SK-N-SH (cell line): ENCODE data around the gene COX5B. TPM values are rescaled to one million over a fixed set of nuclear protein-coding genes. Genes with fewer than 3 reads are reported as not detected.
"Not testable (repeated sequence)": the region's sequence is repeated elsewhere in the genome, so short reads cannot be mapped to it uniquely, and the experiment has no call there.

Experiments
- CTCF ChIA-PET: fragments of 300-600, 350-600 bp; formaldehyde crosslinking; extraction: SDS; loops from one replicate; lab custom pipeline; 2021; lab: Yijun Ruan, JAX
- POLR2A ChIA-PET: fragments of 350-600 bp; sonication (Branson Sonifier 250); formaldehyde crosslinking; extraction: SDS; loops from one replicate; lab custom pipeline; 2020; ENCODE audit warnings: antibody characterized with exemption, inconsistent platforms; lab: Yijun Ruan, JAX
- DNase-seq: peaks from one replicate; pipeline ENCODE4 v3.0.0; 2012
- H2AFZ ChIP-seq: fragments of 200-600 bp; sonication (generic); 2 replicates; pipeline ENCODE4 v1.8.1; 2016; ENCODE audit warnings: antibody characterized with exemption, mild to moderate bottlenecking, low read depth
- H3F3A ChIP-seq: fragments of 200-600 bp; sonication (generic); replicated peaks from 2 replicates; pipeline ENCODE3; 2016; ENCODE audit warnings: antibody characterized with exemption, mild to moderate bottlenecking; ENCODE audit not compliant: insufficient read depth
- H3K27ac ChIP-seq, 2 experiments: fragments of 200-500 bp in 1 of 2; fragments of 200-600 bp in 1 of 2; sonication (Bioruptor generic) in 1 of 2; sonication (generic), shearing (Covaris generic) in 1 of 2; 2 replicates each; pipeline versions ENCODE4 v1.5.1 to v1.6.1; 2014 to 2016; ENCODE audit warnings: low read depth in 2 of 2, inconsistent platforms in 1 of 2, low read length in 1 of 2, mild to moderate bottlenecking in 1 of 2, mixed read lengths in 1 of 2
- H3K27me3 ChIP-seq: fragments of 200-600 bp; sonication (generic), shearing (Covaris generic); 2 replicates; pipeline ENCODE4 v1.6.1; 2016; ENCODE audit warnings: mixed run types; ENCODE audit not compliant: insufficient read depth
- H3K36me3 ChIP-seq, 2 experiments: fragments of 200-500 bp in 1 of 2; fragments of 200-600 bp in 1 of 2; sonication (Bioruptor generic) in 1 of 2; sonication (generic) in 1 of 2; replicated peaks in 1 of 2; 2 replicates each; pipeline versions ENCODE3 to v1.5.1; 2014 to 2016; ENCODE audit warnings: low read length in 1 of 2, mild to moderate bottlenecking in 1 of 2; ENCODE audit not compliant: insufficient read depth in 2 of 2, control insufficient read depth in 1 of 2
- H3K4me1 ChIP-seq, 2 experiments: fragments of 200-500 bp in 1 of 2; fragments of 200-600 bp in 1 of 2; sonication (Bioruptor generic) in 1 of 2; sonication (generic), shearing (Covaris generic) in 1 of 2; 2 replicates each; pipeline versions ENCODE4 v1.5.1 to v1.6.1; 2014 to 2016; ENCODE audit warnings: low read depth in 1 of 2, low read length in 1 of 2, mixed run types in 1 of 2; ENCODE audit not compliant: insufficient read depth in 2 of 2, control insufficient read depth in 1 of 2
- H3K4me2 ChIP-seq: fragments of 200-600 bp; sonication (generic), shearing (Covaris generic); 2 replicates; pipeline ENCODE4 v1.6.1; 2017; ENCODE audit warnings: mixed run types
- H3K4me3 ChIP-seq, 2 experiments: fragments of 200-500 bp in 1 of 2; fragments of 200-600 bp in 1 of 2; sonication (Bioruptor generic) in 1 of 2; sonication (generic), shearing (Covaris generic) in 1 of 2; 2 replicates each; pipeline versions ENCODE4 v1.5.1 to v1.8.1; 2014 to 2016; ENCODE audit warnings: low read depth in 2 of 2, inconsistent platforms in 1 of 2, low read length in 1 of 2, mild to moderate bottlenecking in 1 of 2, mixed read lengths in 1 of 2, moderate library complexity in 1 of 2
- H3K79me2 ChIP-seq: fragments of 200-600 bp; sonication (generic); 2 replicates; pipeline ENCODE4 v1.8.1; 2017; ENCODE audit warnings: mild to moderate bottlenecking; ENCODE audit not compliant: insufficient read depth
- H3K9ac ChIP-seq: fragments of 200-600 bp; sonication (generic); 2 replicates; pipeline ENCODE4 v1.6.1; 2017; ENCODE audit warnings: mixed run types
- H3K9me2 ChIP-seq: fragments of 200-600 bp; sonication (generic); 2 replicates; pipeline ENCODE4 v1.6.1; 2017; ENCODE audit warnings: mixed run types
- H3K9me3 ChIP-seq: fragments of 200-600 bp; sonication (generic); 2 replicates; pipeline ENCODE4 v1.6.1; 2017; ENCODE audit warnings: mixed run types, mild to moderate bottlenecking, moderate library complexity
- H4K20me1 ChIP-seq: fragments of 200-600 bp; sonication (generic); 2 replicates; pipeline ENCODE4 v1.6.1; 2017; ENCODE audit warnings: mild to moderate bottlenecking, mixed run types; ENCODE audit not compliant: insufficient read depth
- WGBS: methylation state at CpG from one replicate; pipeline ENCODE4 v1.1.6; 2017; ENCODE audit warnings: low lambda C conversion rate; 5-methylcytosine and 5-hydroxymethylcytosine counted together
- polyA plus RNA-seq, 3 experiments: library from polyadenylated mRNA; depleted of rRNA; stranded (reverse); fragments of >200 nt; gene quantifications; 2 replicates each; pipeline ENCODE4 v1.2.3, GENCODE V29; 2012

COX5B gene
- polyA plus RNA-seq, 1 of the 3 experiments (the other 2 are of a cell fraction) = 702 TPM

- H3K4me2 ChIP-seq, H3F3A ChIP-seq, H3K4me3 ChIP-seq, H3K4me1 ChIP-seq, POLR2A ChIA-PET, DNase-seq, H3K27ac ChIP-seq, H4K20me1 ChIP-seq, H2AFZ ChIP-seq, CTCF ChIA-PET, H3K27me3 ChIP-seq, H3K9me2 ChIP-seq, H3K9ac ChIP-seq, H3K36me3 ChIP-seq, H3K9me3 ChIP-seq, H3K79me2 ChIP-seq: not testable (repeated sequence)
- no CpG with 5 or more reads among the region's 14 CpGs for WGBS
Observed at GRCh38 chr2:97618939-97619827, 26.7 kb upstream of the COX5B start.

- CTCF ChIA-PET, H3K27ac ChIP-seq, H3K4me2 ChIP-seq, H3K4me1 ChIP-seq, H3K9ac ChIP-seq, H2AFZ ChIP-seq, DNase-seq, H3F3A ChIP-seq, H3K27me3 ChIP-seq, H3K9me3 ChIP-seq, POLR2A ChIA-PET, H3K79me2 ChIP-seq, H3K9me2 ChIP-seq, H3K36me3 ChIP-seq, H4K20me1 ChIP-seq, H3K4me3 ChIP-seq: not testable (repeated sequence)
- 28% methylated on average over 1 of the region's 1 CpG for WGBS
Observed at GRCh38 chr2:97620492-97620891, 25.4 kb upstream of the COX5B start.

- H3F3A ChIP-seq, H3K36me3 ChIP-seq, H4K20me1 ChIP-seq, H3K4me3 ChIP-seq, H3K9me3 ChIP-seq, H3K27ac ChIP-seq, H3K9ac ChIP-seq, H3K79me2 ChIP-seq, H3K27me3 ChIP-seq, H2AFZ ChIP-seq, POLR2A ChIA-PET, H3K4me2 ChIP-seq, CTCF ChIA-PET, H3K4me1 ChIP-seq, DNase-seq, H3K9me2 ChIP-seq: not testable (repeated sequence)
Observed at GRCh38 chr2:97622976-97623375, 22.9 kb upstream of the COX5B start.

- POLR2A ChIA-PET = not testable (repeated sequence)
- 39% methylated on average over 2 of the region's 8 CpGs for WGBS
Observed at GRCh38 chr2:97625354-97626048, 20.4 kb upstream of the COX5B start.

GRCh38 chr2:97626049-97626430, 19.8 kb upstream of the COX5B start:
- CTCF ChIA-PET, H3K36me3 ChIP-seq, H3K4me2 ChIP-seq, H3K27me3 ChIP-seq, H2AFZ ChIP-seq, H3K27ac ChIP-seq, H3K9me3 ChIP-seq, H3F3A ChIP-seq, H3K9me2 ChIP-seq, DNase-seq, H3K4me1 ChIP-seq, H3K9ac ChIP-seq, H4K20me1 ChIP-seq, H3K79me2 ChIP-seq, POLR2A ChIA-PET, H3K4me3 ChIP-seq: not testable (repeated sequence)
- WGBS = 43% methylated on average over 6 of the region's 8 CpGs

More at GRCh38 chr2:97625354-97626048, 20.4 kb upstream of the COX5B start:
- H3K4me2 ChIP-seq, H3F3A ChIP-seq, H3K27ac ChIP-seq, H2AFZ ChIP-seq, H3K4me3 ChIP-seq, H3K9me2 ChIP-seq, H4K20me1 ChIP-seq, CTCF ChIA-PET, DNase-seq, H3K4me1 ChIP-seq, H3K9ac ChIP-seq, H3K36me3 ChIP-seq, H3K79me2 ChIP-seq, H3K9me3 ChIP-seq, H3K27me3 ChIP-seq: not testable (repeated sequence)
